HL-60/S4 treated with retinoic acid at 250 ng/mL for 4 days and 3 days (cell line): ENCODE data around the gene C17orf50.

Experiments
- in situ Hi-C: fragments of 300-500 bp; cut with MboI; formaldehyde crosslinking; loops from 2 replicates; pipeline ENCODE4 v1.7.0; 2022; ENCODE audit warnings: low sequenced_read_pairs

The C17orf50 gene

DNA sequence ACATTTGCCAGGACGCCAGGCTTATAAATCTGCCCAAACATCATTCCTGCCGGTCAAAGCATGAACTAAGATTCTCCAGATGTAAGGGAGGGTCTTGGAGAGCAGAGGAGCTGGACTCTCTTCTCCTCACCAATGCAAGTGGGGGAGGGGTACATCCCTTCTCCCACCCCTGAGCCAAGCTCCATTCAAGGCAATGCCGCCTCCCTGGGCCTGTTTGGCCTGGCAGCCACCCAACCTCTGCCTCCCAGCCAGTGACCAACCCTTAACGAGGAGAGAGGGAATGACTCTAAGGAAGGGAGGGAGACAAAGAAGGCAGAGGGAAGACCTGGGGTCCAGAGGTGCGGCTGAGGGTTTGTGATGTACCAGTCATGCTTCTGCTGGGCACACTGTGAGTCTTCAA lies 13.8 kb downstream of the C17orf50 start:
- in situ Hi-C loops = no loop called here

DNA sequence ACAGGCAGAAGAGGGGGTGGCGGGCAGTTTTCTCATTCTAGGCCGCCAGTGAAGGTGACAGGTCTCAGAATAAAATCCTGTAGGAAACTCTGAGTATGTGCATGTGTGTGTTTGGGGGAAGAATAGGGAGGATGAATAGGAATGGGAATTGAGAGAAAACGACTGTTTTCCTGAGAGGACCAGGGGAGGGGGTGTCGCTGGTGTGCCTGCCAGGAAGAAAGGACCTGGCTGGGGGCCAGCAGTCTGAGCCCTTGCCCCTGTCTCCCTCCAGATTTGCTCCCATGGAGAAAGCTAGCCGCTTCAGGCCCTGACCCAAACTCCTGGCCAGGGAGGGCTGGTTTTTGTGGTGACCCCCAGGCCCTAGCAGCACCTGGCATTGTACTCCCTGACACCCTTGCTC lies 14.4 kb downstream of the C17orf50 start:
- in situ Hi-C loops = no loop called here

DNA sequence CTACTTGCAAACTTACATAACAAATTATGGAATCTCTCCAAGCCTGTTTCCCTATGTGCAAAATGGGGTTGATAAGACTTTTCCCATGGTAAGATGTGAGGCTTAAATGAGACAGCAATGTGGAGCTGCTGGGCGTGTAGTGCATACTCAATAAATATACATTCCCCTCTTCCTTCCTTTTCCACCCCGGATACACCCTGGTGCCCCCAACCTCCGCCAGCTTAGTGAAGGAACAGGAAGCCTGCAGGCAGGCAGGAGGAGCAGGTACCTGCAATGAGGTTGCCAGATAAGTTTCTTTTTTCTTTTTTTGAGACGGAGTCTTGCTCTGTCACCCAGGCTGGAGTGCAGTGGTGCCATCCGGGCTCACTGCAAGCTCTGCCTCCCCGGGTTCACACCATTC lies 14.9 kb downstream of the C17orf50 start:
- in situ Hi-C loops = no loop called here

DNA sequence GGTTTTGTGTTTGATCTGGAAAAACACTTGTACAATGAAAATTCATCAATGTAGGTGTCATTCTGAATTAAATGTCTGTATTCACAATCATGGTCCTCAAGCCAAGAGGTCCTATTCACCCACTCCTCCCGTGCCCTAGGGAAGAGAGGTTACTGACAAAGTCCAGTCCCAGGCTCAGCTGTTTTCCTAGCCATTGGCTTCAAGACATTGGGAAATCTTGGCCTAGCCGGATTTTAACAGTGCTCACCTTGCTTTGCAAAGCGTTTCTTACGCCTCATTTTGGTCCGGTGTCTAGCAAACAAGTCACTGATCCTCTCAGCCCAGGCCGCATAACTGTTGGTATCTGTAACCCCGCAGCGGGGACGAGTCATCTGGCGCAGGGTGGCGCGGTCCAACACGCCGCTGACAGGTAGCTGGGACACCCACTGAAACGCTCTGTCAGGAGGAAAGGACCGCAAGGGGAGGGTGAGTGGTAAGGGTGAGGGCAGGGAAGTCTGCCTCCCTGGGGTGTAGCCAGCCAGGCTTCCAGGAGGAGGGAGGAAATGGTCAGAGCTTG lies 18.0 kb downstream of the C17orf50 start:
- in situ Hi-C loops = no loop called here

DNA sequence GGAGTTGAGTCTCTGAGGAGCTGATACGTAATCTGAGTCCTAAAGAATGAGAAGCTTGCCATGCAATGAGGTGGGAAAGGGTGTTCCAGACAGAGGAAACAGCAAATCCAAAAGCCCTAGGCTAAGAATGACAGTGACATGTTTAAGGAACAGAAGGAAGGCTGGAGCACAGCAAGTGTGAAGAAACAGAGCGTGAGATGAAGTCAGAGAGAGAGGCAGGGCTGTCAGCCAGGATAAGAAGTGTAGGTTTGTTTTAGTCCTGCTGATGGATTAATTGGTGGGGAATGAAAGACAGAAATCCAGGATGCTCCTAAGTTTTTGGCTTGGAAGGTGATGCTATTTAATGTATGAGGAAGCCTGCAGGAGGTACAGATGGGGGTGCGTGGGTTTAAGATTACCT lies 20.3 kb downstream of the C17orf50 start:
- in situ Hi-C loops = no loop called here

DNA sequence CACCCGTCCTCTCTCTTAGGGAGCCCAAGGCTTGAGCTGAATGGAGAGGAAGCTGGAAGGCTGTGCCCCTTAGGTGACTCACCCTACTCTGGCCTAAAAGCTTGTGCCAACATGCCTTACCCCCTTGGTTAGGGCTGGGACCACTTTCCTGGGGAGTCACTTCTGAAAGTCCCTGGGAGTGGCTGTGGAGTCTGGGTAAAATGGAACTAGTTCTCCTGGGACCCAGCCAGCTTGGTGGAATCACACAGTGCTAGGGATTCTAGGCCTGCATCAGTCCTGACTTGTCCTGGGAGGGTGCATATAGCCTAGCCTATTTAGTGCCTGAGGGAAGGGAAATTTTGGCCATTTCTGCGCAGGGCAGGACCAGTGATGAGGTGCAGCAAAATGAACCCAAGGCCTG lies 24.2 kb downstream of the C17orf50 start:
- in situ Hi-C loops = no loop called here

DNA sequence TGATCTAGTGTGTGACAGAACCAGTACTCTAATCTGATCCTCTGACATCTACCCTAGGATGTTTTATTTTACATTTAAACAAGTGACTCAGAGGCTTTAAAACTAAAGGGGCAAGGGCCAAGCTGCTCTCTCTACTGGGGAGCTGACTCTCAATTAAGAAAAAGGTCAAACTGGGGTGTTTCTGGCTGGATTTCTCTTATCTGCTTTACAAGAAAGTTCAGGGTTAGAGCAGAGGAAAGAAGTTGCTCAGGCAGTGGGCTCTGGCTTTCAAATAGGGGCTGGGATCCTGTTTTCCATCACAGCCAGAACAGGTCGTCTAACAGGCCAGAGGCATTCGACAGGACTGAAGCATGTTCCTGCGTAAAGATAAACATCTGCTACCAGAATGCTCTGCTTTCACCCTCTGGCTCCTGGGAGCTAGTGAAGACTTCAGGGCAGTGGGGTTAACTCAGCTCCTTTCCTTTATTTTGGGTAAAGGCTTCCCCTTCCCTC lies 26.3 kb downstream of the C17orf50 start:
- in situ Hi-C loops = no loop called here

DNA sequence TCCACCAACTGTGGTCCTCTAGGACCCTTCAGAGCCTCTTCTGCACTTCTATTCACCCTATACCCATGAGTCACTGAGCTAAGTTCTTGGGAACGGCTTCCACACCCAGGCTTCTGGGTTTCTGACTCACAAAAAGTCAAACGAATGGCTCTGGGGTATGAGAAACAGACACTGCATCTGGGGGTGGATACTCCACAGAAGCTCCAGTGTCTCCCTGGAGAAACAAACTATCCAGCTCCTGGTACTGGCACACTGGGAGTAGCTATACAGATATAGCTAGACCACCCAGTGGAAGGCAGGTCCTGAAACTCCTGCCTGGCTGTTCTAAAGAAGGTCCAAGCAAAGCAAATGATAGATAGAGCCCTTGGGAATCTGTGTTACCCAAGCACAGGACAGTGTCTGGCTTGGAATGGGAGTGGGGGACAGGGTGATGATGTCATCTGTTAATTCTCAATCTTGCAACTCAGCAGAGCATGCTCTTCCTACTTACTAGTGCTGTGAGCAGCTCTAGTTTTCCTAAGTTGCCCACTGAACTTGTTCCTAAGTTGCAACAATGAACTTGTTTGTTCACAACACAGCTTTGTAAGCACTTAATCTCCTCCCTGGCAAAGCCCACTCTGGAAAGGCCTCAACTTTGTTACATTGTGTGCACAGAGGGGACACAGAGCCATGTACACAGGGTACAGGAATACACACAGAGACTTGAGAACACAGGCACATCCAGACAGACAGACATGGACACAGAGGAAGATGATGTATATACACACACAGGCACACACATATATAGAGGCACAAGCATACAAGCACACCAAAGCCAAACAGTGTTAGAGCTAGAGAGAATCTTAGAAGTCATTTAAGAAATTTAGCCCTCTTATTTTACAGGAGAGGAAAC lies 28.0 kb downstream of the C17orf50 start:
- in situ Hi-C loops = no loop called here

DNA sequence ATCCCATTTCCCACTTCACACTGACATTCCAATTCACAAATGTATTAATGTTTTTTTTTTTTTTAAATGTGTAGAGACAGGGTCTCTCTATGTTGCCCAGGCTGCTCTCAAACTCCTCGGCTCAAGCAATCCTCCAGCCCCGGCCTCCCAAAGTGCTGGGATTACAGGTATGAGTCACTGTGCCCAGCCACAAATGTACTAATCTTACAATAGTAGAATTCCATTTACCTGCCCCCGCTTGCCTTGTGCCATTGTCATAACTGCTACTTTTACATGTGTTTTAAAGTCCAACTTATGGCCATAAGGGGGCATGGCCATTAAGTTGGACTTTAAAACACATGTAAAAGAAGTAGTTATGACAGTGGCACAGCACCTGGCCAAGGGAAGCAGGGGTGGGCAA lies 30.2 kb downstream of the C17orf50 start:
- in situ Hi-C loops = no loop called here

DNA sequence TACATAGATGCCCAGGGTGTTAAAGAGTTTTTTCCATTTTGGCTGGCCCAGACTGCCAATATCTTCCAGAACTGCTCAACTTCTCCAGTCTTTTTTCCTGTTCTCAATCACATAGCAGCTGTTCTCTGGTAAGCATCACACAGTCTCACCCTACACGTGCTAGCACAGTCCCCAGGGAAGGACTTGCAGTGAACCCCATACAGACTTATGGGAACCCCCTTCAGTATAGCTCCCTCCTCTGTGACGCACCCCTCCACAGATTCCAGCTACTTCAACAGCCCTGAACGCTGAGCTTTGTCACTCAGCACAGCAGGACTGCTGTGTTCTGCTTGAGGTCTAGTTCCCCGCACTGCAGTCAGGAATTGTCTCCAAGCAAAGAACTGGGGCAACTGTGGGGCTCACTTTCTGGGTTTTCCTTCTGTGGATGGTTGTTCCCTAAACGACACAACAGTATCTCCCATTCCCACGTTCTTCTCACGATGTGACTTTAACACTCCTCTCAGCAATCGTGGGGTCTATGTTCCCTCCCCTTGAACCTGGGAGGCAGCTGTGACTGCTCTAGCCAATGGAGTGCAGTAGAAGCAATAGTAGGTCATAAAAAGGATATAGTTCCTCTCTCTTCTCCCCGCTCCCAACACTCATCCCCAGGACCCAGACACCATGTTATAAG lies 31.1 kb downstream of the C17orf50 start:
- in situ Hi-C loops = no loop called here

DNA sequence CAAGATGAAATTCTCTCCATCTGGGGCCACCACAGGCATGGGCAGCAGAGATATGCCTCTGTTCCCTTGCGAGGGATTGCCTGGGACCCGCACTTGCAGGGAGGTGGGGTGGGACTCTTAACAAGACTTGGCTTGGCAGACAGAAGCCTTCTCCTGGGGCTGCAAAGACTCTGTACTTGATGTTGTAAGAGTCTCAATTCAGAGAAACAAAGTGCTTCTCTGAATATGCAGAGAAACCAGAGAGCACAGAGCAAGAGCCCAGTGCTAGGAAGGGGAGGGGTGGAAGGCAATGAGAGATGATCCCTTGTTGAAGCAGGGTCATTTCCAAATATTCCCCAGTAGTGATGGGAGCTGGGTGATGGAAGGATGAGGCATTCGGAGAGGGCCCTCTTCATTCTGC lies 32.6 kb downstream of the C17orf50 start:
- in situ Hi-C loops = no loop called here

DNA sequence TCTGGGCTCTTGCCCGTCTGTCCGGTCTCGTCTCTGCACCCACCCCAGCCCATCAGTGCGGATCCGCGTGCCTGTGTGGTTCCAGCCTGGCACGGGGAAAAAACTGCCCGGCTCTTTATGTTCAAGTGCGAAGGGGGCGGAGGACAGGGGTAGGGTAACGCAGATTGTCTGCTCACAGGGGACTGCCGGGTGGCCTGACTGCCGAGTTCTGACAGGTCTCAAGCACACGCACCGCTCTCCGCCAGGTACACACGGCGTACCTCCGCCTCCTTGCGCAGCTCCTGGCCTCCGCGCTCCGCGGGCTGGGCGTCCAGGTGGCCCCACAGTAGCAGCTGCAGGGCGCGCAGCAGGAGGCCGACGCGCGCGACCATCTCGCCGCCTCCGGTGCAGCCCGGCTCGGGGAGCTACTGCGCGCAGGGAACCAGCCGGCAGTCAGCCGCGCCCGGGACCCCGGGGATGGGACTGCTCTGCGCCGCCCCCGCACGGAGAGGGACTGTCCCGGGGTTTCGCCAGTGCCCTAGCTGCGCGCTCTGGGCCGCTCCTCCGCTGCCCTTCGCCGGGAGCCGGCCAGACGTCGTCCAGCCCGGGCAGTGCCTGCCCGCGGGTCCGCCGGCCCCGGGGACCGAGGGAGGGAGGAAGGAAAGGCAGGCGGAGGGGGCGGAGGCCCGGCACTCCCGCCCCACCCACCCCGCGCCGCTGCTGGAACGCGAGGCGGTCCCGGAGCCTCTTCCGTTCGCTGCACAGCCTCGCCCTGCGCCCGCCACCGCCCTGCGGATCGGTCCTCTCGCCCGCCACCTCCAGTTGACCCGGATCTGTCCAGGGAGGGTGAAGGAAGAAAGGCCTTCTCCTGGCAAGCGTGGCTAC lies 34.6 kb downstream of the C17orf50 start, which contains the start of gene MMP28:
Gene MMP28 (minus strand): TSS at position 635 of the 864 bp plus-strand sequence. CDS start 264 bp downstream, at position 371.
- in situ Hi-C loops = no loop called here

DNA sequence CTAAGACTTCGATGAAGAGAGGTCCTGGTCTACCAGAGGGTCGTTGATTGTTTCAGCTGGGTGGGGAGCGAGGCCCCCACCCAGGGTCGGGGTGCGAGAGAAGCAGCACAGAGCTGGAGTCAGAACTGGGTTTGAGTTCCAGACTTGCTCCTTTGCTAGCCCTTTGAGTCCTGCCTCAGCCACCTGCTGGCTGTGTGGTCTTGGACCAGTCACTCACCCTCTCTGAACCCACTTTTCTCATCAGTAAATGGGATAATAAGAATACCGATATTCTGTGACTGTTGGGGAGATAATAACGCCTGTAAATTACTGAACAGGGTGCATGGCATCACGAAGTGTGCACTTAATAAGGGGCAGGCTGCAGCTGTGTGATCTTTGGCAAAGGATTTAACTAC lies 35.2 kb downstream of the C17orf50 start:
- in situ Hi-C loops = no loop called here

DNA sequence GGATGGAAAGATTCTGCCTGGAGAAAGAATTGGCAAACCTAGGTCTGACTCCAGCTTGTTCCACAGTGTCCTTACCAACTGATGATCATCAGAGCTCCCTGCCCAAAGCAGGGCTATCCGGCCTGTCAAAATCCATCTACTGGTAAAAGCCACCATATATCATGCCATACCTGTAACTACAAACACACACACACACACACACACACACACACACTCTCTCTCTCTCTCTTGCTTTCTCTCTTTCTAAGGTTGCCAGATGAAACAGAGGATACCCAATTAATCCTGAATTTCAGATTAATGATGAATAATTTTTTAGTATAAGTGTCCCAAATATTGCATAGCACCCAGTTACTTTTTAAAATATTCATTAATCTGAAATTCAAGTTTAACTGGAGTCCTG lies 36.3 kb downstream of the C17orf50 start:
- in situ Hi-C loops = no loop called here

DNA sequence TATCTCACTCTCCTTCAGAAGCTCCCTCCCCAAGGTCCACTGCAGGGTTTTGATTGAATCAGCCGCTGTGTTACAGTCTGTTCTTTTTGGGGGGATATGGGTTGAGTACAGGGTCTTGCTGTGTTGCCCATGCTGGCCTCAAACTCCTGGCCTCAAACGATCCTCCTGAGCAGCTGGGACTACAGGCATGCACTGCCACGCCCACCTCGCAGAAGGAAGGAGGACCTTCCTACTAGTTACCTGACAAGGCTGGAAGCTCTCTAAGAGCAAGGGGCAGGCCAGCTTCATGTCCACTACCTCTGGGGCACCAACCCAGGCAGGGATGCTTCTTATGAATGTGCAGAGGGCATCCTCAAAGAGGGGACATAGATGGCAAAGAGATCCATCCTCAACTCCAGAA lies 36.7 kb downstream of the C17orf50 start:
- in situ Hi-C loops = no loop called here

DNA sequence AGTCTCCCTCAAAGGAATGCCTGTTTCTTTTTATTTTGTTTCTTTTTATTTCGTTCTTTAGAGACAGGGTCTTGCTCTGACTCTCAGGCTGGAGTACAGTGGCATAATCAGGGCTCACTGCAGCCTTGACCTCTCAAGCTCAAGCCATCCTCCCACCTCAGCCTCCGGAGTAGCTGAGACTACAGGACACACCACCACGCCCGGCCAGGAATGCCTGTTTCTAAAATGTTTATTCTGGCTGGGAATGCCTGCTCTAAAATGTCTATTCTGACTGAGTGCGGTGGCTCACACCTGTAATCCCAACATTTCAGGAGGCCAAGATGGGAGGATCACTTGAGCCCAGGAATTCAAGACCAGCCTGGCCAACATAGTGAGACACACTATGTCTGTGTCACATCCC lies 37.2 kb downstream of the C17orf50 start:
- in situ Hi-C loops = no loop called here

DNA sequence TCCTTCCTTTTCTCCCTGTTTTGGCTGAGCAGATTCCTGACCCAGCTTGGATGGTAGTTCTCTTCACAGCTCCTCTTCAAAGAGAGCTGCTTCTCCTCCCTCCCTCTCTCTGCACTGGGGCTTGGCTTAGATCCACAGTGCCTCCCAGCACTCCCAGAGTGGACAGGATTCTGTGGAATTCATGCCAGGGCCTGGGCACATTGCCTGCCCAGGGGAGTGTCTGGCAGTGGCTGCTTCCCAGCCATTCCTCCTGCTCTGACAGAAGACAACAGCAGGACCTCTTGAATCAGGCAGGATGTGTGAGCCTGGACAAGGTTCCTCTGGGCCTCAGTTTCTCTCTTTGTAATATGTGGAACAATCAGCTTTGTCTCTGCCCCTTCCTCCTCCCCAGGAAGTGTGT lies 39.3 kb downstream of the C17orf50 start:
- in situ Hi-C loops = no loop called here

DNA sequence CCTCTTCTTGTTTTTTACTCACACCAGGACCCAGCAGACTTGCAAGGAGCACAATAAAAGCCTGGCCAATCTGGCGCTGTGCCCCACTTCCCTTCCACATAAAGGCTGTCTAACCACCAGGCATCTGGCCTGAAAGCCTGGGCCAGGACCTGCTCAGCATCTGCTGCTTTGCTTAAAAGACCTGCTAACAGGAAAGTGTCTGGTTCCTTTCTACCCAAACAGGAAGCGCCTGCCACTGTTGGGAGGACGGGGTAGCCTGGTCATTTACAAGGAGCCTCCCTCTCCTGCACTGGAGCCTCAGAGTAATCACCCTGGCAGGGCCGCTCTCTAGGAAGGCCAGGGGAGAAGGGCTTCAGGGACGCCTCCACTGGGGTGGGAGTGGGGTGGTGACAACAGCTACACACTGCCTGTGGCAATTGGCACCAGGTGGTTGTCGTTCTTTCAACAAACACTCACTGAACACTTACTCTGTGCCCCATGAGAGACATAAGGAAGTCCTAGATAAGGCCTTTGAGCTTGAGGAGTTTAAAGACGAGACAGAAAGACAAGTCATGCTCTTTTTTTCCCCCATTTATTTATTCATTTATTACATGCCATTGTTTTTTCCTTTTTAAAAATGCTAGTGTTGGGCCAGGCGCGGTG lies 41.0 kb downstream of the C17orf50 start:
- in situ Hi-C loops = no loop called here

DNA sequence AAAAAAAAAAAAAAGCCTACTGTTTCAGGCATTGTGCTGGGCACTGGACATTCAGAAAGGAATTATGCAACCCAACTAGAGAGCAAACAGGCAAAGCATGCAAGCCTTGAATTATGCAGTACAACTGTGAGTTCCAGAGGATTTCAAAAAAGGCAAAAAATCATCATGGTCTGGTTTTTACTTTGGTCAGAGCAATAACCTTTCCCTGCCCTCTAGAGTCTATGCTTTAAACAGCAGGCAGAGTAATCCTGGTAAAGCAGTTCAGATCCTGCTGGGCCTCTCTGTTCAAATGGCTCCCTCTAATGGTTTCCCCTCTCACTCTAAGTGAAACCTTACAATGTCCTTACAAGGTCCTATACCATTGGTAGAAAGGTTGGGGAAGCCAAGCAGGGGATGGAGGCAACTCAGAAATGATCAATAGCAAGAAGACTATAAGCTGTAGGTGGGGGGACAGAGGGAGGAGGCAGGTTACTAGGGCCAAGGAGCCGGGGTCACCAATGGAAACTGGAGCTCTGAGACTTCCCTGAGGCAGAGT lies 44.0 kb downstream of the C17orf50 start:
- in situ Hi-C loops = no loop called here
